ENCODE results near the gene SNX5. TPM values are rescaled to one million over a fixed set of nuclear protein-coding genes. Genes with fewer than 3 reads are reported as not detected.

The SNX5 gene
- total RNA-seq, 1 donor, result 127 TPM

Small RNA genes lying within 50 kb of the gene (small RNA-seq; reads per million reads assigned to genes)
- gene RNU6-192P (not detected), gene SNORD17 (3,065 reads per million, percentile 99 among the genes with 10 or more reads in this experiment)

Other genes starting within 250 kb of the SNX5 start
- 11.8 TPM for gene MGME1, start 224 bp upstream of the SNX5 start, total RNA-seq
- gene OVOL2, start 89.1 kb upstream of the SNX5 start, total RNA-seq, result not detected
- 8.3 TPM for gene KAT14, start 169.1 kb upstream of the SNX5 start, total RNA-seq
- gene PET117, start 169.1 kb upstream of the SNX5 start, total RNA-seq, result 3.8 TPM

All from hematopoietic multipotent progenitor cell (in vitro differentiated cells).